ENCODE measurements around the gene ZIM2.

Gene ZIM2

GRCh38 chr19:56810260-56810659, 30.3 kb downstream of the ZIM2 start:
- H3K4me3 ChIP-seq (ENCODE audit: low read length): no peak overlapping the region
- no peak for DNase-seq (ENCODE audit: low read depth)
- no peak for TF ChIP-seq CTCF (conservative IDR thresholded peaks at IDR 0.05; ENCODE audit: low read length)

- H3K4me3 ChIP-seq (ENCODE audit: low read length): no peak overlapping the region
- no peak for DNase-seq (ENCODE audit: low read depth)
- TF ChIP-seq CTCF (conservative IDR thresholded peaks at IDR 0.05; ENCODE audit: low read length): no peak
Measured at GRCh38 chr19:56808717-56809392, 31.7 kb downstream of the ZIM2 start.

- no peak for DNase-seq (ENCODE audit: low read depth)
- TF ChIP-seq CTCF (conservative IDR thresholded peaks at IDR 0.05; ENCODE audit: low read length): no peak
- H3K4me3 ChIP-seq (ENCODE audit: low read length): no peak overlapping the region
Measured at GRCh38 chr19:56806639-56807038, 33.9 kb downstream of the ZIM2 start.

GRCh38 chr19:56778351-56778750, 62.2 kb downstream of the ZIM2 start:
- H3K4me3 ChIP-seq (ENCODE audit: low read length): no peak overlapping the region
- DNase-seq (ENCODE audit: low read depth): no peak
- no peak for TF ChIP-seq CTCF (conservative IDR thresholded peaks at IDR 0.05; ENCODE audit: low read length)

GRCh38 chr19:56769650-56770049, 70.9 kb downstream of the ZIM2 start:
- TF ChIP-seq CTCF (conservative IDR thresholded peaks at IDR 0.05; ENCODE audit: low read length): no peak
- no peak overlapping the region for H3K4me3 ChIP-seq (ENCODE audit: low read length)
- no peak for DNase-seq (ENCODE audit: low read depth)

- no peak for TF ChIP-seq CTCF (conservative IDR thresholded peaks at IDR 0.05; ENCODE audit: low read length)
- DNase-seq (ENCODE audit: low read depth): no peak
- no peak overlapping the region for H3K4me3 ChIP-seq (ENCODE audit: low read length)
Measured at GRCh38 chr19:56765137-56765536, 75.4 kb downstream of the ZIM2 start.

GRCh38 chr19:56764196-56764695, 76.3 kb downstream of the ZIM2 start:
- no peak for TF ChIP-seq CTCF (conservative IDR thresholded peaks at IDR 0.05; ENCODE audit: low read length)
- H3K4me3 ChIP-seq (ENCODE audit: low read length): no peak overlapping the region
- no peak for DNase-seq (ENCODE audit: low read depth)

All from AG10803 (cell line).